RWPE2 (cell line): Measurements from ENCODE around the gene ZNF552.
"Not testable (repeated sequence)": the region's sequence is repeated elsewhere in the genome, so short reads cannot be mapped to it uniquely, and the experiment has no call there.

ENCODE experiments used
- ATAC-seq: fragments of 200-7000 bp; cut with Tn5 transposase; 3 replicates; pipeline ENCODE4 v1.9.1; 2021; ENCODE audit warnings: low read depth
- DNase-seq: peaks from one replicate; pipeline ENCODE4 v3.0.0-alpha.2; 2020; ENCODE audit warnings: low spot score
- H3K27ac ChIP-seq: fragments of 450-650 bp; 2 replicates; pipeline ENCODE4 v1.5.1; 2017; ENCODE audit warnings: mild to moderate bottlenecking; ENCODE audit not compliant: poor library complexity, severe bottlenecking
- H3K27me3 ChIP-seq: fragments of 250-450 bp; sonication (Bioruptor Pico); 2 replicates; pipeline ENCODE4 v1.5.1; 2021; ENCODE audit warnings: mild to moderate bottlenecking, moderate library complexity; ENCODE audit not compliant: insufficient read depth, poor library complexity, severe bottlenecking
- H3K36me3 ChIP-seq: fragments of 250-450 bp; sonication (Bioruptor Pico); 2 replicates; pipeline ENCODE4 v1.5.1; 2020; ENCODE audit warnings: low read depth, mild to moderate bottlenecking, moderate library complexity
- H3K4me1 ChIP-seq: fragments of 250-450 bp; sonication (Bioruptor Pico); 2 replicates; pipeline ENCODE4 v1.5.1; 2021; ENCODE audit warnings: mild to moderate bottlenecking, moderate library complexity; ENCODE audit not compliant: insufficient read depth, poor library complexity, severe bottlenecking
- H3K4me3 ChIP-seq: fragments of 250-450 bp; sonication (Bioruptor Pico); 2 replicates; pipeline ENCODE4 v1.5.1; 2021; ENCODE audit warnings: mild to moderate bottlenecking, moderate library complexity; ENCODE audit not compliant: severe bottlenecking
- H3K9me3 ChIP-seq: fragments of 250-450 bp; sonication (Bioruptor Pico); 2 replicates; pipeline ENCODE4 v1.5.1; 2021; ENCODE audit warnings: mild to moderate bottlenecking, moderate library complexity; ENCODE audit not compliant: severe bottlenecking
- CTCF ChIP-seq: fragments of 450-650 bp; IDR thresholded peaks from one replicate; pipeline ENCODE4 v1.5.1; 2017; ENCODE audit warnings: mild to moderate bottlenecking, moderate library complexity; ENCODE audit not compliant: poor library complexity, severe bottlenecking

ZNF552 gene

GRCh38 chr19:57825511-57825910 lies 10.8 kb upstream of the ZNF552 start:
- ATAC-seq (no peak), DNase-seq (no peak)
- no peak for TF ChIP-seq CTCF
- Histone ChIP-seq H3K4me3 (no peak overlapping the region), H3K9me3 (no peaks in the 10 kb centered on the region), H3K4me1 (peaks cover 3% of the 10 kb centered on the region), H3K36me3 (peaks cover 52% of the 10 kb centered on the region), H3K27ac (no peak overlapping the region), H3K27me3 (no peaks in the 10 kb centered on the region)

GRCh38 chr19:57823608-57824007 lies 8.9 kb upstream of the ZNF552 start:
- H3K4me1 ChIP-seq, H3K27me3 ChIP-seq, H3K4me3 ChIP-seq, DNase-seq, H3K27ac ChIP-seq, ATAC-seq, H3K9me3 ChIP-seq: not testable (repeated sequence)
- H3K36me3 ChIP-seq, result peaks cover 43% of the 10 kb centered on the region

- H3K4me1 ChIP-seq, H3K27me3 ChIP-seq, H3K27ac ChIP-seq, DNase-seq, H3K9me3 ChIP-seq, ATAC-seq, H3K4me3 ChIP-seq: not testable (repeated sequence)
- peaks cover 43% of the 10 kb centered on the region for H3K36me3 ChIP-seq
These were observed 8.4 kb upstream of the ZNF552 start for GRCh38 chr19:57823155-57823554.

GRCh38 chr19:57821501-57821900 lies 6.8 kb upstream of the ZNF552 start:
- H3K9me3 ChIP-seq, ATAC-seq, H3K4me1 ChIP-seq, H3K27me3 ChIP-seq, DNase-seq, H3K27ac ChIP-seq, H3K4me3 ChIP-seq: not testable (repeated sequence)
- H3K36me3 ChIP-seq, result peaks cover 30% of the 10 kb centered on the region

- not testable (repeated sequence) for ATAC-seq, H3K27ac ChIP-seq, DNase-seq
These were observed 6.4 kb upstream of the ZNF552 start for GRCh38 chr19:57821095-57821494.

GRCh38 chr19:57820599-57820998 lies 5.9 kb upstream of the ZNF552 start:
- Histone ChIP-seq H3K9me3 (no peaks in the 10 kb centered on the region), H3K36me3 (peaks cover 21% of the 10 kb centered on the region), H3K4me3 (peak overlapping the region; percentile 68), H3K4me1 (no peaks in the 10 kb centered on the region), H3K27ac (peak overlapping the region; percentile 32), H3K27me3 (no peaks in the 10 kb centered on the region)
- DNase-seq (no peak), ATAC-seq (no peak)
- TF ChIP-seq CTCF, result no peak

More at GRCh38 chr19:57821095-57821494, 6.4 kb upstream of the ZNF552 start:
- not testable (repeated sequence) for H3K4me3 ChIP-seq, H3K27me3 ChIP-seq, H3K9me3 ChIP-seq, H3K4me1 ChIP-seq
- H3K36me3 ChIP-seq, result peaks cover 26% of the 10 kb centered on the region

GRCh38 chr19:57819475-57820148 lies 4.9 kb upstream of the ZNF552 start:
- H3K27me3 ChIP-seq, result no peaks in the 10 kb centered on the region
- peak; percentile 23 for TF ChIP-seq CTCF
- H3K9me3 ChIP-seq, result no peaks in the 10 kb centered on the region
- DNase-seq (peak; percentile 79), ATAC-seq (peak; percentile 90)
- H3K27ac ChIP-seq, result peak overlapping the region; percentile 32
- no peaks in the 10 kb centered on the region for H3K4me1 ChIP-seq
- H3K36me3 ChIP-seq, result peaks cover 16% of the 10 kb centered on the region
- peak overlapping the region; percentile 68 for H3K4me3 ChIP-seq
